Neural progenitor cell (in vitro differentiated cells): ENCODE results near the gene LGR4.

Source experiments
- CTCF ChIP-seq: fragments of 200-600 bp; sonication (generic); IDR thresholded peaks from 2 replicates; pipeline ENCODE4 v1.5.1; 2017; ENCODE audit warnings: antibody characterized with exemption, mild to moderate bottlenecking
- EZH2 ChIP-seq: fragments of 200-600 bp; sonication (generic); IDR thresholded peaks from 2 replicates; pipeline ENCODE4 v1.6.1; 2017; ENCODE audit warnings: antibody characterized with exemption, mild to moderate bottlenecking, moderate library complexity

GRCh38 chr11:27443746-27444507 is 28.7 kb downstream of the LGR4 start:
- no peak for TF ChIP-seq CTCF
- no peak for TF ChIP-seq EZH2
